Stimulated activated CD8-positive, alpha-beta memory T cell treated with anti-CD3 and anti-CD28 coated beads, Interleukin-15, amount 100 ng/mL, for 1 hour (primary cell): Measurements from ENCODE around the gene CFAP141.
"Not testable (repeated sequence)": the region's sequence is repeated elsewhere in the genome, so short reads cannot be mapped to it uniquely, and the experiment has no call there.

Experiments
- DNase-seq: peaks from one replicate; pipeline ENCODE4 v3.0.0-alpha.2; 2020; ENCODE audit warnings: low read depth

Gene CFAP141

GRCh38 chr1:154208677-154209388, 2.7 kb upstream of the CFAP141 start:
- no peak for DNase-seq

DNA sequence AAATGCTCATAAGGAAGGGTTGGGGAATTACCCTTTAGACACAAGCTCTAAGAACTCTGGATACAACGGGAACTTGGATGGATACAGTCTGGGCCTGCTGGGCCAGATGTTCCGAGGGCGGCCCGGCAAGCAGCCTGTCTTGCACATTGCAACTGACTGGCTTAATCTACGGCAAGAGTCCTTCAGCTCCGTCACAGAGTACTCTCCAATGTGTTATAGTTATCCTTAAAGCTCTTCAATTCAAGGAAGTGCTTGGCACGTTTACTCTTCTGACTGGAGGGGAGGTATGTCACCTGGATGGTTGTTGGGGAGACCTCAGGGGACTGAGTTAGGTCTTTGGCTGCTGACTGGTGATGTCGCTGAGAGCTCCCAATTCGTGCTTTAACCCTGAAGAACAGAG, 1.1 kb upstream of the CFAP141 start:
- DNase-seq, result no peak

- not testable (repeated sequence) for DNase-seq
Observed at GRCh38 chr1:154205778-154206177, 355 bp downstream of the CFAP141 start.

DNA sequence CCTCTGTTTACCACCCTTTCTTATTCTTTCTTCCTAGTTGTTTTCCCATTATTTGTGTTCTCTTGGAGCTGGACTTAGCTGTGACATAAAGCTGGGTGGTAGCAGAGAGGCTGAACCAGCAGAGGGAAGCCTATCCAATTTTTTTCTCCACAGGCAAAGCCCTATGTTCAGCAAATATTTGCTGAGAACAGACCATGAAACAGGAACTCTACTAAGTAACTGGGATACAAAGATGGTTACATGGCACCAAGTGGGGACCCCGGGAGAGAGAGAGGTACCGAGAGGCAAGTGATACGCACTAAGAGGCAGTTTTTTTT, 6.6 kb downstream of the CFAP141 start:
- no peak for DNase-seq

GRCh38 chr1:154198756-154199562, 7.2 kb downstream of the CFAP141 start:
- peak; percentile 11 for DNase-seq

GRCh38 chr1:154193821-154194220, 12.3 kb downstream of the CFAP141 start:
- no peak for DNase-seq

- no peak for DNase-seq
Observed at GRCh38 chr1:154192476-154192875, 13.7 kb downstream of the CFAP141 start.

- DNase-seq, result no peak
Observed at GRCh38 chr1:154191990-154192461, 14.1 kb downstream of the CFAP141 start, which contains the start of gene TPM3. TSS of gene TPM3 (minus strand) at chr1:154192100. CDS start at chr1:154192018, 82 bp downstream.

DNA sequence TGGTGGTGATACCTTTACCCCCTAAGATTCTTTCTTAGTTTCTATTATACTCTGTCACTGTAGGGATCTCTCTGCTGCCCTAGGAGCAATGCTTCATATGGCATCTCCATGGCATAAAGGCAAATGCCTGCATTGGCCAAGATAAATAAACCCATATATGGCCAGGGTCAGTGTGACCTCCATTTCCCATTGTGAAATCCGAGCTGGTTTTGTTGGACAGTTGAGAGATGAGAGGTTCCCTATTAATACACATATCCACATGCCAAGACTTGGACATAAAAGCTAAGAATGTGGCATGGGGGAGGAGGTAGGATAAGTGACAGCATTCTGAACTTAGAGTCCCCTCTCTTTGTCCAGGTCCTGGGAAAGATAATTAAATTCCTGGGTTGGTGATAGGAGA, 15.6 kb downstream of the CFAP141 start:
- no peak for DNase-seq

DNA sequence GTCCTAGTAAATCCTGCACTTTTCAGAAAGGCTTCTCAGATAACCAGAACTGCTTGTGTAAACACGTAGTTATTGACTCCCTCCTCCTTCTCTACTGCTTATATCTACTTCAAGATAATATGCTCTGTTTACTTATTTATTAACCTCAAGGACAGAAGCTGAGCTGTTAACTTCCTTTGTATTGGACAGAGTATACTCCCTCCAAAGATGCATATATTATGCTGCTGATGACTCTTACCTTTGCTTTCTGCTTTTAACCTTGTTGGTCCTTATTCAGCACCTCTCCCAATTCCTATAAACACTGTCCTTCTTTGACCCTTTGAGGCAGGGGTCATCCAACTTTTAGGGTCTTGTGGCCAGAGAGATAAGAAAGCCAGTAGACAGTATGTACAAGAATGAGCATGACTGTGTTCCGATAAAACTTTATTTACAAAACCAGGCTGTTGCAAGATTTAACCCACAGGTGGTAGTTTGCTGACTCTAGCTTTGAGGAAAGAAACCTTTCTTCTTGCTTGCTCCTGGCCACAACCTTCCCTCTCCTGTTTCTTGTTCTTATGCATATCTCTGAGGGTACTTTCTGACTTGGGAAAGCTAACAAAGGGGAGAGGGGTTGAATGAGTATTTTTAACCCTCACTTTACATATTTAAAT, 19.2 kb downstream of the CFAP141 start:
- DNase-seq, result no peak

DNA sequence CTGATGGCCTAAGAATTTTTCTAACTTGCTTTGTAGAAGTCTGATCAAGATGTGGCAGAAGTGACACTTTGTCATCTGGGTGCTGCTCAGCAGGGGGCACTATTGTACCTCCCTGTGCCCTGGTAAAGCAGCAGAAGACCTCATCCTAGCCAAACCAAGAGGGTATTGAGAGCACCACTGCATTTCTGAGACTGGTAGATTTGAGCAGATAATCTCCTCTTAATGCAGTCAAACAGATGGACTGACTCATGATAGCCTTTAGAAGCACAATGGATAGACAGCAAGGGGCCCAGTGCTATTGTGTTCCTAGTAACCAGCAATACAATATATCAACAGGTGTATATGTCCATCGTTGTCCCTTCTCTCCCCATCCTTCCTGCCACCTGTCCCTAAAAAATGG, 20.0 kb downstream of the CFAP141 start:
- peak; percentile 34 for DNase-seq

GRCh38 chr1:154183046-154183915, 22.9 kb downstream of the CFAP141 start:
- DNase-seq, result peak; percentile 91

DNA sequence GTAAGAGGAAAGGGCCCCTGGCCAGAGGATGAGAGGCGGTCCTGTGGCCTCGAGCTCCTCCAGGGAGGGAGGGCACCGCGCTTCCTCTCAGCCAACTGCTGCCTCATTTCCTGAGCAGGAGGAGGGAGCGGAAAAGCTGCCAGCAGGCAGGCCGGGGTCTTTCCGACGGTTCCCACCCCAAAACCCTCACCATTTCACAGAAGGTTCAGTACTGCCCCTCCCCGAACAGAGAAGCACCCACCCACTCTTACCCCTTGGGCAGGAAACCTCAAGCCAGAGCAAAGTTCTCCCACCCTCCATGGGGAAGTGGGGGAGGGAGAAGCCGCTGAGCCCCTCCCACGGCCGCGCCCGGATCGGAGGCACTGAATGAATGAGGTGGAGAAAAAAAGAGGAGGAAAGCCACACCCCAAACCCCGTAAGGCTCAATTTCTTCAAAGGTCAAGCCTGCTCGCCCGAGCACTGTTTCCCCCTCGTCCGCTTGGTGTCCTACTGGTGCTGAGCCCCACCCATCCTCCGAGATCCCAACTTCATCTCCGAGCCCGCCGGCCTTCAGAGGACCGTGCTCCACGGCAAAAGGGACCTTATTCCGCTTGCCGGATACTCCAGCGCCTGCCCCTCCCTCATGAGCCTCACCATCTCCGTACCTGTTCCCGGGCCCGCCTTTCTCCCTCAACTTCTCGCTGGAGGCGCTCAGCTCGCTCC, 23.6 kb downstream of the CFAP141 start:
- peak; percentile 20 for DNase-seq

GRCh38 chr1:154181944-154182343, 24.2 kb downstream of the CFAP141 start:
- DNase-seq, result no peak

- no peak for DNase-seq
Observed at GRCh38 chr1:154179946-154180687, 26.0 kb downstream of the CFAP141 start.

- no peak for DNase-seq
Observed at GRCh38 chr1:154178911-154179811, 27.0 kb downstream of the CFAP141 start.

- DNase-seq, result no peak
Observed at GRCh38 chr1:154178013-154178412, 28.1 kb downstream of the CFAP141 start.

- DNase-seq, result no peak
Observed at GRCh38 chr1:154176337-154176736, 29.8 kb downstream of the CFAP141 start.

DNA sequence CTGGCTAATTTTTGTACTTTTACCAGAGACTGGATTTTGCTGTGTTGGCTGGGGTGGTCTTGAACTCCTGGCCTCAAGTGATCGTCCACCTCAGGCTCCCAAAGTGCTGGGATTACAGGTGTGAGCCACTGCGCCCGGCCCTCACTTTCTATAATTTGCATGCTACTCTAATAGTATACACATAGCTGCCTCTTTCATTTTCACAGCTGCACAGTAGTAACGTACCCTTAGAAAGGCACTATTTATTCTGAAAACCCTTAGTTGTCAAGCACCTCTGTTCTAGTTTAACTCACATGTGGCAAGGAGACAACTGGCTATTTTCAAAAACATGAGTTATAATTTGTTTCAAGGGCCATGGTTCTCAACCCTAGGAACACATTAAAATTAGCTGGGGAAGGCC, 31.5 kb downstream of the CFAP141 start:
- no peak for DNase-seq
